GM23338 (cell line): ENCODE data around the gene MAP2K2. TPM values are rescaled to one million over a fixed set of nuclear protein-coding genes. Genes with fewer than 3 reads are reported as not detected.

Source experiments
- ATAC-seq: fragments of 200-7000 bp; cut with Tn5 transposase; 3 replicates; pipeline ENCODE4 v1.9.1; 2020
- DNase-seq: peaks from one replicate; pipeline ENCODE4 v3.0.0-alpha.2; 2015; ENCODE audit warnings: low spot score
- H2AFZ ChIP-seq: fragments of 200-600 bp; sonication (generic); 2 replicates; pipeline ENCODE4 v1.8.0; 2016; ENCODE audit warnings: antibody characterized with exemption, mild to moderate bottlenecking, moderate library complexity
- H3F3A ChIP-seq: fragments of 200-600 bp; sonication (generic); replicated peaks from 2 replicates; pipeline ENCODE4 v1.8.0; 2017; ENCODE audit warnings: antibody characterized with exemption, mixed run types, low read depth
- H3K27ac ChIP-seq: fragments of 200-600 bp; sonication (generic); 2 replicates; pipeline ENCODE4 v1.6.1; 2016; ENCODE audit warnings: low read depth
- H3K27me3 ChIP-seq: fragments of 200-600 bp; sonication (generic); 2 replicates; pipeline ENCODE4 v1.8.0; 2016; ENCODE audit warnings: mild to moderate bottlenecking, mixed run types, moderate library complexity; ENCODE audit not compliant: insufficient read depth
- H3K36me3 ChIP-seq: fragments of 200-600 bp; sonication (generic); 2 replicates; pipeline ENCODE4 v1.8.0; 2016; ENCODE audit warnings: mild to moderate bottlenecking; ENCODE audit not compliant: insufficient read depth
- H3K4me1 ChIP-seq: fragments of 200-600 bp; sonication (generic); 2 replicates; pipeline ENCODE4 v1.8.0; 2016; ENCODE audit warnings: mild to moderate bottlenecking, moderate library complexity; ENCODE audit not compliant: insufficient read depth
- H3K4me2 ChIP-seq: fragments of 200-600 bp; sonication (generic); 2 replicates; pipeline ENCODE4 v1.7.1; 2017; ENCODE audit warnings: mixed run types
- H3K4me3 ChIP-seq: fragments of 200-600 bp; sonication (generic); 2 replicates; pipeline ENCODE4 v1.6.1; 2016; ENCODE audit warnings: mixed run types
- H3K79me2 ChIP-seq: fragments of 200-600 bp; sonication (generic); replicated peaks from 2 replicates; pipeline ENCODE4 v1.8.0; 2017; ENCODE audit warnings: mild to moderate bottlenecking; ENCODE audit not compliant: insufficient read depth
- H3K9me2 ChIP-seq: fragments of 200-600 bp; sonication (generic); 2 replicates; pipeline ENCODE4 v1.8.0; 2017; ENCODE audit not compliant: insufficient read depth
- H4K20me1 ChIP-seq: fragments of 200-600 bp; sonication (generic); replicated peaks from 2 replicates; pipeline ENCODE4 v1.8.0; 2017; ENCODE audit warnings: mild to moderate bottlenecking; ENCODE audit not compliant: insufficient read depth
- H3K27ac Mint-ChIP-seq: 2 replicates; pipeline ENCODE4 v1.8.0; 2020; ENCODE audit warnings: inconsistent platforms, mild to moderate bottlenecking, moderate library complexity, mixed read lengths
- H3K27me3 Mint-ChIP-seq: 3 replicates; pipeline ENCODE4 v1.8.0; 2022; ENCODE audit warnings: low read depth, mild to moderate bottlenecking, moderate library complexity, mixed read lengths, inconsistent platforms; ENCODE audit not compliant: insufficient read depth, poor library complexity
- H3K36me3 Mint-ChIP-seq: 3 replicates; pipeline ENCODE4 v1.8.0; 2021; ENCODE audit warnings: low read depth, mild to moderate bottlenecking, inconsistent platforms, moderate library complexity, mixed read lengths
- H3K4me1 Mint-ChIP-seq: 3 replicates; pipeline ENCODE4 v1.8.0; 2020; ENCODE audit warnings: mild to moderate bottlenecking, inconsistent platforms, mixed read lengths
- H3K4me3 Mint-ChIP-seq: 3 replicates; pipeline ENCODE4 v1.8.0; 2021; ENCODE audit warnings: moderate library complexity, mild to moderate bottlenecking, inconsistent platforms, mixed read lengths
- H3K9me3 Mint-ChIP-seq: 3 replicates; pipeline ENCODE4 v1.8.0; 2020; ENCODE audit warnings: moderate library complexity, mild to moderate bottlenecking, inconsistent platforms, mixed read lengths
- CREB1 ChIP-seq: fragments of 250-450 bp; sonication (Bioruptor Pico); IDR thresholded peaks from 2 replicates; pipeline ENCODE4 v1.5.0; 2020; ENCODE audit warnings: low read depth, mild to moderate bottlenecking, moderate library complexity
- EZH2phosphoT487 ChIP-seq: fragments of 200-600 bp; sonication (generic); IDR thresholded peaks from one replicate; pipeline ENCODE4 v1.8.1; 2018; ENCODE audit warnings: antibody characterized with exemption; ENCODE audit not compliant: unreplicated experiment
- POLR2AphosphoS5 ChIP-seq: IDR thresholded peaks from 2 replicates; pipeline ENCODE4 v1.6.1; 2016; ENCODE audit warnings: antibody characterized with exemption, low read depth
- ZNF114 ChIP-seq: fragments of 250-450 bp; sonication (Bioruptor Pico); IDR thresholded peaks from 2 replicates; pipeline ENCODE4 v1.5.0; 2020; ENCODE audit warnings: mild to moderate bottlenecking, moderate library complexity
- ZNF331 ChIP-seq: fragments of 250-450 bp; sonication (Bioruptor Pico); IDR thresholded peaks from 2 replicates; pipeline ENCODE4 v1.5.0; 2020; ENCODE audit warnings: low read depth, mild to moderate bottlenecking, moderate library complexity
- polyA plus RNA-seq: library from polyadenylated mRNA; unstranded; fragments of >200 nt; fragmentation: Nextera tagmentation; extraction: Ambion mirVana; gene quantifications from 2 replicates; pipeline ENCODE4 v1.2.1, GENCODE V29; 2016
- total RNA-seq: library from RNA; depleted of rRNA; stranded (reverse); fragments of >200 nt; shearing (Covaris generic); gene quantifications from 2 replicates; pipeline ENCODE4 v1.2.3, GENCODE V29; 2014
- TF ChIP-seq, protein P1 (sequence below), 2 experiments: fragments of 200-600 bp in 1 of 2; sonication (generic) in 1 of 2; conservative IDR thresholded peaks; 2 replicates each; pipeline versions ENCODE4 v1.5.1 to v1.6.1; 2016 to 2017; ENCODE audit warnings: antibody characterized with exemption in 2 of 2, low read depth in 2 of 2, mild to moderate bottlenecking in 2 of 2, moderate library complexity in 1 of 2
- TF ChIP-seq, protein P2 (sequence below): IDR thresholded peaks from one replicate; pipeline ENCODE4 v1.6.1; 2018; ENCODE audit warnings: antibody characterized with exemption; ENCODE audit not compliant: unreplicated experiment
- TF ChIP-seq, protein P3 (sequence below): IDR thresholded peaks from 2 replicates; pipeline ENCODE4 v1.6.1; 2016; ENCODE audit warnings: antibody characterized with exemption

MAP2K2 gene
- total and polyA plus RNA-seq, 2 experiments from 2014 or later, result 99.7 to 151 TPM

DNA sequence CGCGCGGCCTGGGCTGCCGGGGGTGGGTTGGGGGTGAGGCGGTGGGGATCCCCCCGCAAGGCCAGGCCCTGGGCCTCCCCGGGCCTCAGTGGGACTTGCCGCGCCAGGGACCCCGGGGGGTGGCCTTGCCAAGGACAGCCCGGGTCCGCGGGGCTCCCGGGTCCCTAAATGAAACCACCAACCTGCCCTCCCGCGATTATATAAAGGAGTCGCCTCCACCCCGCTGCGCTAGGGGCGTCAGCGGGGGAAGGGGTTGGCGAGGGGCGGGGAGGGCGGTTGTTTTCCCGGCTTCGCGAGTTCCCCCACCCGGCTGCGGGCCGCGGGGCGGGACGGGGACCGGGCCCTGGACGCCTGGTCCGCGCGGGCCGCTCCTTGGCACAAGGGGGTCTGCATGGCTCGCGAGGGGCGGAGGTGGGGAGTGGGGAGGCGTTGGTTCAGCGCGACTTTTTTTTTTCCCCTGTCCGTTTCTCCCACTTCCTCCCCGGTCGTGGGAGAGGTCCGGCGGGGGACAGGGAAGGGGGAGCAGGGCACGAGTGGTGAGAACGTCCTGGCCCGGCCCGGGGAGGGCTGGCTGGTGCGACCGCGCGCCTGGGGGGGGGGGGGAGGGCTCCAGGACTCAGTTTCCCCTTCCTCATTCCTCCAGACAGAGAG lies 56.4 kb downstream of the MAP2K2 start:
- Mint-ChIP-seq H3K27me3 (peaks cover 28% of the 10 kb centered on the region), H3K4me3 (peak overlapping the region; percentile 70), H3K4me1 (peaks cover 10% of the 10 kb centered on the region), H3K27ac (no peak overlapping the region), H3K36me3 (peaks cover 3% of the 10 kb centered on the region; the same call in 1 of the 3 replicates), H3K9me3 (no peaks in the 10 kb centered on the region; the same call in 2 of the 3 replicates)
- TF ChIP-seq POLR2AphosphoS5, result no peak
- TF ChIP-seq, protein P1, sequence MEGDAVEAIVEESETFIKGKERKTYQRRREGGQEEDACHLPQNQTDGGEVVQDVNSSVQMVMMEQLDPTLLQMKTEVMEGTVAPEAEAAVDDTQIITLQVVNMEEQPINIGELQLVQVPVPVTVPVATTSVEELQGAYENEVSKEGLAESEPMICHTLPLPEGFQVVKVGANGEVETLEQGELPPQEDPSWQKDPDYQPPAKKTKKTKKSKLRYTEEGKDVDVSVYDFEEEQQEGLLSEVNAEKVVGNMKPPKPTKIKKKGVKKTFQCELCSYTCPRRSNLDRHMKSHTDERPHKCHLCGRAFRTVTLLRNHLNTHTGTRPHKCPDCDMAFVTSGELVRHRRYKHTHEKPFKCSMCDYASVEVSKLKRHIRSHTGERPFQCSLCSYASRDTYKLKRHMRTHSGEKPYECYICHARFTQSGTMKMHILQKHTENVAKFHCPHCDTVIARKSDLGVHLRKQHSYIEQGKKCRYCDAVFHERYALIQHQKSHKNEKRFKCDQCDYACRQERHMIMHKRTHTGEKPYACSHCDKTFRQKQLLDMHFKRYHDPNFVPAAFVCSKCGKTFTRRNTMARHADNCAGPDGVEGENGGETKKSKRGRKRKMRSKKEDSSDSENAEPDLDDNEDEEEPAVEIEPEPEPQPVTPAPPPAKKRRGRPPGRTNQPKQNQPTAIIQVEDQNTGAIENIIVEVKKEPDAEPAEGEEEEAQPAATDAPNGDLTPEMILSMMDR (conservative IDR thresholded peaks at IDR 0.05; ENCODE audit: low read depth in 2 of 2), result no peak
- no peak for TF ChIP-seq ZNF114 (CRISPR knock-in tag)
- DNase-seq (no peak), ATAC-seq (no peak)
- H3K4me2 ChIP-seq, result peak overlapping the region; percentile 88
- H4K20me1 ChIP-seq, result peaks cover 13% of the 10 kb centered on the region; the same call in 1 of the 2 replicates
- peaks cover 12% of the 10 kb centered on the region for H3K4me1 ChIP-seq
- H3K9me2 ChIP-seq, result no peaks in the 10 kb centered on the region
- 0 out of 2 replicates have a peak overlapping the region, but pooled peaks have one; percentile 52 for H2AFZ ChIP-seq
- peaks cover 25% of the 10 kb centered on the region for H3K79me2 ChIP-seq
- peaks cover 30% of the 10 kb centered on the region for H3K27me3 ChIP-seq
- peaks cover 9% of the 10 kb centered on the region for H3F3A ChIP-seq
- peak overlapping the region; percentile 75 for H3K4me3 ChIP-seq
- no peak overlapping the region for H3K27ac ChIP-seq
- H3K36me3 ChIP-seq, result no peaks in the 10 kb centered on the region

DNA sequence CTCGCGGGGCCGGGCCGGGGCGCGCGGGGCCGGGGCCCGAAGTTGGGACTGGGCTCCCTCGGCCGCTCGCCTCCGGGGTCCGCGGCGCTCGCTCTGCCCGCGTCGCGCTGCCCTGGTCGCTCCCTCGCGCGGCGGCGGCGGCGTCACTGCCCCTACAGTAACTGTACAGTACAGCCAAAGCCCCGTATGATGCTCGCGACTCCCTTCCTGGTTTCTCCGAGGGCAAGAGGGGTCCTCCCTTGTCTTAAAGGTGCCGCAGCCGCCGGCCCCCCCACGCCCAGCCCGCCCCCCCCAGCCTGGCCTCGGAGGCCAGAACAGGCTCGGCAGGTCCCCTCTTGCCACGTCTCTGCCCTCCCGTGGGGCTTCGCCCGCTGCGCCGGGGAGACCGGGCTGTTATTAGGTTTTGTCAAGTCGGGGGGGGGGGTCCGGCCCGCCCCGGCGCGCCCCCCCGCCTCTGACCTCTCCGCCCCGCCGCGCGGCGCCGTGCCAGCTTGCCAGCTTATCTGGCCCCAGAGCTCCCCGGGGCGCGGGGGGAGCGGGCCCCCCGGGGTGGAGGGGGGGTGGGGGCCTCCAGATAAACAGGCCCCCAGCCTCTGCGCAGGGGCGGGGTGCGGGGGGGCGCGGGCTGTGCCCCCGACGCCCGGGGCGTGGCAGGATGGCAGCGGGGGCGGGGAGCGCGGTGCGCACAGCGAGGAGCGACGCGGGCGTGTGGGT lies 57.1 kb downstream of the MAP2K2 start, which contains the start of gene ZBTB7A:
Gene ZBTB7A, minus strand, starts transcription at position 218 of the 714 bp plus-strand sequence. CDS start 11,667 bp downstream, outside the sequence.
- Histone ChIP-seq H3F3A (peaks cover 14% of the 10 kb centered on the region), H3K36me3 (no peaks in the 10 kb centered on the region), H3K27me3 (peaks cover 30% of the 10 kb centered on the region), H3K79me2 (peaks cover 32% of the 10 kb centered on the region), H4K20me1 (peaks cover 19% of the 10 kb centered on the region), H3K4me3 (peak within 1 kb of the TSS; percentile 75), H2AFZ (0 out of 2 replicates have a peak within 1 kb of the TSS, but pooled peaks have one; percentile 52), H3K4me1 (peaks cover 12% of the 10 kb centered on the region), H3K27ac (no peak within 1 kb of the TSS), H3K4me2 (peak within 1 kb of the TSS; percentile 88), H3K9me2 (no peaks in the 10 kb centered on the region)
- ATAC-seq (peak; percentile 11), DNase-seq (peak; percentile 74)
- peaks cover 10% of the 10 kb centered on the region for H3K4me1 Mint-ChIP-seq
- H3K9me3 Mint-ChIP-seq, result no peaks in the 10 kb centered on the region; the same call in 2 of the 3 replicates
- H3K27ac Mint-ChIP-seq, result no peak within 1 kb of the TSS
- peaks cover 28% of the 10 kb centered on the region for H3K27me3 Mint-ChIP-seq
- TF ChIP-seq CREB1 (CRISPR knock-in tag), result peak; percentile 43; the same call in 1 of the 2 replicates
- TF ChIP-seq EZH2phosphoT487, result no peak
- H3K4me3 Mint-ChIP-seq, result peak within 1 kb of the TSS; percentile 67; the same call in 2 of the 3 replicates
- H3K36me3 Mint-ChIP-seq, result peaks cover 3% of the 10 kb centered on the region; the same call in 1 of the 3 replicates

DNA sequence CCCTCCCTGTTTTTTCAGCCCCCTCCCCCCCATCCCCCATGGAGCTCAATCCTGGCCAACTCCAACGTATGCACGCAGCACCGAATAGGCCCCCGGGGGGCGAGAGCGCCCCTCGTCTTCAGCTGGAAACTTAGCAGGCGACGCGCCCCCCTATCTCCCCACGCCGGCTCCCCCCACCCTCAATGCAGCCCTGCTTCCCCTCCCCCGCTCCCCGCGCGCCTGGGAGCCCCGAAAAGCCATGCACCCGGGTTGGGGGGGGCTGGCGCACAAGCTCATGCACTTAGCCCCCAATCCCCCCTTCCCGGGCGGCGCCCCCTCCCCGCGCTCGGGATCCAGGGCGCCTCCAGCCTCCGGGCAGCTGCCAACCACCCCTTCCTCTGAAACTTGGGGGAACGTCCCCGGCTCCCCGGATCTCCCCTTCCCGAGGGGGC lies 57.7 kb downstream of the MAP2K2 start:
- Histone ChIP-seq H3K27me3 (peaks cover 30% of the 10 kb centered on the region), H3K27ac (no peak overlapping the region), H2AFZ (no peak overlapping the region), H4K20me1 (peaks cover 25% of the 10 kb centered on the region), H3K4me3 (peak overlapping the region; percentile 75), H3K79me2 (peaks cover 39% of the 10 kb centered on the region), H3K36me3 (no peaks in the 10 kb centered on the region), H3F3A (peaks cover 16% of the 10 kb centered on the region), H3K4me2 (peak overlapping the region; percentile 88), H3K4me1 (peaks cover 16% of the 10 kb centered on the region), H3K9me2 (no peaks in the 10 kb centered on the region)
- Mint-ChIP-seq H3K4me1 (peaks cover 10% of the 10 kb centered on the region), H3K9me3 (no peaks in the 10 kb centered on the region; the same call in 2 of the 3 replicates), H3K27ac (no peak overlapping the region), H3K27me3 (peaks cover 28% of the 10 kb centered on the region), H3K36me3 (peaks cover 3% of the 10 kb centered on the region; the same call in 1 of the 3 replicates), H3K4me3 (peak overlapping the region; percentile 59; the same call in 2 of the 3 replicates)
- DNase-seq (no peak), ATAC-seq (no peak)
- TF ChIP-seq, protein P2, sequence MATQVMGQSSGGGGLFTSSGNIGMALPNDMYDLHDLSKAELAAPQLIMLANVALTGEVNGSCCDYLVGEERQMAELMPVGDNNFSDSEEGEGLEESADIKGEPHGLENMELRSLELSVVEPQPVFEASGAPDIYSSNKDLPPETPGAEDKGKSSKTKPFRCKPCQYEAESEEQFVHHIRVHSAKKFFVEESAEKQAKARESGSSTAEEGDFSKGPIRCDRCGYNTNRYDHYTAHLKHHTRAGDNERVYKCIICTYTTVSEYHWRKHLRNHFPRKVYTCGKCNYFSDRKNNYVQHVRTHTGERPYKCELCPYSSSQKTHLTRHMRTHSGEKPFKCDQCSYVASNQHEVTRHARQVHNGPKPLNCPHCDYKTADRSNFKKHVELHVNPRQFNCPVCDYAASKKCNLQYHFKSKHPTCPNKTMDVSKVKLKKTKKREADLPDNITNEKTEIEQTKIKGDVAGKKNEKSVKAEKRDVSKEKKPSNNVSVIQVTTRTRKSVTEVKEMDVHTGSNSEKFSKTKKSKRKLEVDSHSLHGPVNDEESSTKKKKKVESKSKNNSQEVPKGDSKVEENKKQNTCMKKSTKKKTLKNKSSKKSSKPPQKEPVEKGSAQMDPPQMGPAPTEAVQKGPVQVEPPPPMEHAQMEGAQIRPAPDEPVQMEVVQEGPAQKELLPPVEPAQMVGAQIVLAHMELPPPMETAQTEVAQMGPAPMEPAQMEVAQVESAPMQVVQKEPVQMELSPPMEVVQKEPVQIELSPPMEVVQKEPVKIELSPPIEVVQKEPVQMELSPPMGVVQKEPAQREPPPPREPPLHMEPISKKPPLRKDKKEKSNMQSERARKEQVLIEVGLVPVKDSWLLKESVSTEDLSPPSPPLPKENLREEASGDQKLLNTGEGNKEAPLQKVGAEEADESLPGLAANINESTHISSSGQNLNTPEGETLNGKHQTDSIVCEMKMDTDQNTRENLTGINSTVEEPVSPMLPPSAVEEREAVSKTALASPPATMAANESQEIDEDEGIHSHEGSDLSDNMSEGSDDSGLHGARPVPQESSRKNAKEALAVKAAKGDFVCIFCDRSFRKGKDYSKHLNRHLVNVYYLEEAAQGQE, result no peak
- no peak for TF ChIP-seq ZNF331 (CRISPR knock-in tag)
- TF ChIP-seq, protein P3, sequence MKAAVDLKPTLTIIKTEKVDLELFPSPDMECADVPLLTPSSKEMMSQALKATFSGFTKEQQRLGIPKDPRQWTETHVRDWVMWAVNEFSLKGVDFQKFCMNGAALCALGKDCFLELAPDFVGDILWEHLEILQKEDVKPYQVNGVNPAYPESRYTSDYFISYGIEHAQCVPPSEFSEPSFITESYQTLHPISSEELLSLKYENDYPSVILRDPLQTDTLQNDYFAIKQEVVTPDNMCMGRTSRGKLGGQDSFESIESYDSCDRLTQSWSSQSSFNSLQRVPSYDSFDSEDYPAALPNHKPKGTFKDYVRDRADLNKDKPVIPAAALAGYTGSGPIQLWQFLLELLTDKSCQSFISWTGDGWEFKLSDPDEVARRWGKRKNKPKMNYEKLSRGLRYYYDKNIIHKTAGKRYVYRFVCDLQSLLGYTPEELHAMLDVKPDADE, result no peak
